ENCODE results near the gene LRRC4C. TPM values are rescaled to one million over a fixed set of nuclear protein-coding genes. Genes with fewer than 3 reads are reported as not detected.

The LRRC4C gene
- total and polyA plus RNA-seq, 4 donors, result 0.10 to 0.93 (median 0.30) TPM

- Histone ChIP-seq H3K36me3 (ENCODE audit: control insufficient read depth in 4 of 4, insufficient read depth in 3 of 4, low read depth in 1 of 4, low read length in 3 of 4) (no peaks in the 10 kb centered on the region), H3K4me1 (ENCODE audit: control insufficient read depth in 4 of 4, insufficient read depth in 4 of 4, low read length in 3 of 4) (peaks cover 0 to 3% (median 1%) of the 10 kb centered on the region in 4 donors), H3K9me3 (ENCODE audit: control insufficient read depth in 4 of 4, low read length in 3 of 4) (no peaks in the 10 kb centered on the region), H3K4me3 (ENCODE audit: low read depth in 1 of 3, low read length in 3 of 3) (no peak overlapping the region), H3K27ac (ENCODE audit: low read depth in 1 of 2, low read length in 2 of 2) (no peak overlapping the region), H3K27me3 (ENCODE audit: control insufficient read depth in 4 of 4, insufficient read depth in 4 of 4, low read length in 3 of 4) (no peaks in the 10 kb centered on the region), H3K9ac (ENCODE audit: low read depth in 1 of 2, low read length in 2 of 2) (no peak overlapping the region)
- TF ChIP-seq FOXA2 (IDR thresholded peaks at IDR 0.05) (no peak), MAX (IDR thresholded peaks at IDR 0.05) (no peak), FOXA1 (IDR thresholded peaks at IDR 0.05) (no peak), NR2F2 (IDR thresholded peaks at IDR 0.05) (no peak), RXRA (IDR thresholded peaks at IDR 0.05) (no peak), HNF4A (conservative IDR thresholded peaks at IDR 0.05) (no peak), TAF1 (conservative IDR thresholded peaks at IDR 0.05) (no peak), ATF3 (IDR thresholded peaks at IDR 0.05) (no peak), JUND (IDR thresholded peaks at IDR 0.05) (no peak), CTCF (IDR thresholded peaks at IDR 0.05; ENCODE audit: low read depth, low read length, missing input control) (no peak), GABPA (IDR thresholded peaks at IDR 0.05 in 1 of 2, conservative IDR thresholded peaks at IDR 0.05 in 1 of 2) (no peak), HNF4G (IDR thresholded peaks at IDR 0.05) (no peak), EGR1 (IDR thresholded peaks at IDR 0.05; ENCODE audit: low read depth in 2 of 2) (no peak), REST (IDR thresholded peaks at IDR 0.05) (no peak)
- TF ChIP-seq, protein P1, sequence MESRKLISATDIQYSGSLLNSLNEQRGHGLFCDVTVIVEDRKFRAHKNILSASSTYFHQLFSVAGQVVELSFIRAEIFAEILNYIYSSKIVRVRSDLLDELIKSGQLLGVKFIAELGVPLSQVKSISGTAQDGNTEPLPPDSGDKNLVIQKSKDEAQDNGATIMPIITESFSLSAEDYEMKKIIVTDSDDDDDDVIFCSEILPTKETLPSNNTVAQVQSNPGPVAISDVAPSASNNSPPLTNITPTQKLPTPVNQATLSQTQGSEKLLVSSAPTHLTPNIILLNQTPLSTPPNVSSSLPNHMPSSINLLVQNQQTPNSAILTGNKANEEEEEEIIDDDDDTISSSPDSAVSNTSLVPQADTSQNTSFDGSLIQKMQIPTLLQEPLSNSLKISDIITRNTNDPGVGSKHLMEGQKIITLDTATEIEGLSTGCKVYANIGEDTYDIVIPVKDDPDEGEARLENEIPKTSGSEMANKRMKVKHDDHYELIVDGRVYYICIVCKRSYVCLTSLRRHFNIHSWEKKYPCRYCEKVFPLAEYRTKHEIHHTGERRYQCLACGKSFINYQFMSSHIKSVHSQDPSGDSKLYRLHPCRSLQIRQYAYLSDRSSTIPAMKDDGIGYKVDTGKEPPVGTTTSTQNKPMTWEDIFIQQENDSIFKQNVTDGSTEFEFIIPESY (IDR thresholded peaks at IDR 0.05), result no peak
- DNase-seq (ENCODE audit: low spot score), result no peak
- 27% methylated on average over 1 of the region's 1 CpG for WGBS
Measured at GRCh38 chr11:41099654-41100053, 359.8 kb downstream of the LRRC4C start.

DNA sequence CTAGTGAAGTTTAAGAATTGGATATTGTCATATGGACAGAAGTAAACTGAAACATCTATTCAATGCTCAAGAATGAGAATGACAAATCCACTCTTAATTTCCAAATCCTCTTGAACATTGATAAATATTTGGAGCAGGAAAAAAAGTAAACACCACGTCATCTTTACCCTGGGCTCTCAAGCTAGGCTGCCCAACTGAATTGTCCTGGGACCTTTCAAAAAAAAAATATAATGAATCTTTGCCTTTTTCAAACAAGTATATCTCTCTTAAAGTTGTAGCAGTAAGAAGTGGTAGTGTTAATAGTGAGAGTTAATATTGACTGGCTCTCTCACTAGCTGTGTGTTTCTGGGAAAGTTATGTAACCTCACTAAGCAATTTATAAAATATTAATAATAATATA is 374.3 kb downstream of the LRRC4C start:
- TF ChIP-seq HNF4G (IDR thresholded peaks at IDR 0.05) (no peak), MAX (IDR thresholded peaks at IDR 0.05) (no peak), EGR1 (IDR thresholded peaks at IDR 0.05; ENCODE audit: low read depth in 2 of 2) (no peak), HNF4A (conservative IDR thresholded peaks at IDR 0.05) (no peak), ATF3 (IDR thresholded peaks at IDR 0.05) (no peak)
- no peaks in the 10 kb centered on the region for H3K4me1 ChIP-seq (ENCODE audit: control insufficient read depth in 4 of 4, insufficient read depth in 4 of 4, low read length in 3 of 4)
- H3K4me3 ChIP-seq (ENCODE audit: low read depth in 1 of 3, low read length in 3 of 3), result no peak overlapping the region
- no peak overlapping the region for H3K9ac ChIP-seq (ENCODE audit: low read depth in 1 of 2, low read length in 2 of 2)
- 28% methylated on average over 1 of the region's 1 CpG for WGBS
- H3K36me3 ChIP-seq (ENCODE audit: control insufficient read depth in 4 of 4, insufficient read depth in 3 of 4, low read depth in 1 of 4, low read length in 3 of 4), result no peaks in the 10 kb centered on the region
- no peaks in the 10 kb centered on the region for H3K27me3 ChIP-seq (ENCODE audit: control insufficient read depth in 4 of 4, insufficient read depth in 4 of 4, low read length in 3 of 4)
- no peak overlapping the region for H3K27ac ChIP-seq (ENCODE audit: low read depth in 1 of 2, low read length in 2 of 2)
- no peak for DNase-seq (ENCODE audit: low spot score)
- H3K9me3 ChIP-seq (ENCODE audit: control insufficient read depth in 4 of 4, low read length in 3 of 4), result no peaks in the 10 kb centered on the region

All from liver (tissue), 9 donors.